Fibroblast of lung (primary cell): ENCODE results near the gene SLC25A1.

Experiments
- EZH2 ChIP-seq: IDR thresholded peaks from 2 replicates; pipeline ENCODE4 v1.5.1; 2012; ENCODE audit warnings: low read length, control low read depth, mild to moderate bottlenecking; ENCODE audit errors: missing control alignments
- TF ChIP-seq, protein P1 (sequence below), 2 donors: IDR thresholded peaks in 1 of 2; conservative IDR thresholded peaks in 1 of 2; 1 replicate in 1 of 2; 2 replicates in 1 of 2; pipeline ENCODE4 v1.5.1; 2011 to 2012; ENCODE audit warnings: low read length in 2 of 2, control low read depth in 1 of 2, inconsistent platforms in 1 of 2, low read depth in 1 of 2, mild to moderate bottlenecking in 1 of 2

DNA sequence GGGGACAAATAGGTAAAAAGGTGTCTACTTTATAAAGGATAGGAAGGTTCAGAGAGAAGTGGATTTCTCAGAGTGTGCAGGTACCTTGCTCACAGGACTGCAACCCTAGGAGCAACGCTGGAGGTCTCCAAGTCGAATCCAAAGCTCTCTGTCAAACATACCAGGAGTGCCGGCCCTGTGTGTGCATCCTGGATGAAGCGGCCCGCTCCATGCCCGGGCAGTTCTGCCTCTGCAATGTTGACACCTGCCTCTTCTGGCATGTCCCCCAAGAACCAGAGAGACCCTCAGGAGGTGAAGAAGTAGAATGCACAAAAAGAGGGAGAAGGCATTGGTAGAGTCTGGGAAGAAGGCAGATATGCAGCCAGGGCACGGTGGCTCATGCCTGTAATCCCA lies 50.5 kb downstream of the SLC25A1 start:
- TF ChIP-seq, protein P1, sequence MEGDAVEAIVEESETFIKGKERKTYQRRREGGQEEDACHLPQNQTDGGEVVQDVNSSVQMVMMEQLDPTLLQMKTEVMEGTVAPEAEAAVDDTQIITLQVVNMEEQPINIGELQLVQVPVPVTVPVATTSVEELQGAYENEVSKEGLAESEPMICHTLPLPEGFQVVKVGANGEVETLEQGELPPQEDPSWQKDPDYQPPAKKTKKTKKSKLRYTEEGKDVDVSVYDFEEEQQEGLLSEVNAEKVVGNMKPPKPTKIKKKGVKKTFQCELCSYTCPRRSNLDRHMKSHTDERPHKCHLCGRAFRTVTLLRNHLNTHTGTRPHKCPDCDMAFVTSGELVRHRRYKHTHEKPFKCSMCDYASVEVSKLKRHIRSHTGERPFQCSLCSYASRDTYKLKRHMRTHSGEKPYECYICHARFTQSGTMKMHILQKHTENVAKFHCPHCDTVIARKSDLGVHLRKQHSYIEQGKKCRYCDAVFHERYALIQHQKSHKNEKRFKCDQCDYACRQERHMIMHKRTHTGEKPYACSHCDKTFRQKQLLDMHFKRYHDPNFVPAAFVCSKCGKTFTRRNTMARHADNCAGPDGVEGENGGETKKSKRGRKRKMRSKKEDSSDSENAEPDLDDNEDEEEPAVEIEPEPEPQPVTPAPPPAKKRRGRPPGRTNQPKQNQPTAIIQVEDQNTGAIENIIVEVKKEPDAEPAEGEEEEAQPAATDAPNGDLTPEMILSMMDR (conservative IDR thresholded peaks at IDR 0.05 in 1 of 2, IDR thresholded peaks at IDR 0.05 in 1 of 2; ENCODE audit: low read depth in 1 of 2, low read length in 2 of 2) = no peak
- no peak for TF ChIP-seq EZH2
